Smooth muscle cell (in vitro differentiated cells): ENCODE results near the gene ALDOC. TPM values are rescaled to one million over a fixed set of nuclear protein-coding genes. Genes with fewer than 3 reads are reported as not detected.

Experiments
- DNase-seq: peaks from one replicate; lab custom pipeline; 2025; ENCODE audit not compliant: unreplicated experiment; lab: John Stamatoyannopoulos, UW
- H2AFZ ChIP-seq: fragments of 200-600 bp; sonication (generic); 2 replicates; pipeline ENCODE4 v1.6.0; 2016; ENCODE audit warnings: antibody characterized with exemption, low read depth, mild to moderate bottlenecking
- H3F3A ChIP-seq: fragments of 200-600 bp; sonication (generic); 2 replicates; pipeline ENCODE4 v1.6.0; 2017; ENCODE audit warnings: antibody characterized with exemption, low read depth
- H3K27ac ChIP-seq: fragments of 200-600 bp; sonication (generic); 2 replicates; pipeline ENCODE4 v1.5.1; 2016; ENCODE audit warnings: low read depth, mild to moderate bottlenecking
- H3K27me3 ChIP-seq: fragments of 200-600 bp; sonication (generic); 2 replicates; pipeline ENCODE4 v1.6.1; 2016; ENCODE audit warnings: low read depth, mild to moderate bottlenecking
- H3K36me3 ChIP-seq: fragments of 200-600 bp; sonication (generic); 2 replicates; pipeline ENCODE4 v1.5.1; 2016; ENCODE audit warnings: low read depth
- H3K4me1 ChIP-seq: fragments of 200-600 bp; sonication (generic); 2 replicates; pipeline ENCODE4 v1.5.1; 2016; ENCODE audit warnings: low read depth
- H3K4me2 ChIP-seq: fragments of 200-600 bp; sonication (generic); 2 replicates; pipeline ENCODE4 v1.6.0; 2016; ENCODE audit warnings: mild to moderate bottlenecking
- H3K4me3 ChIP-seq: fragments of 200-600 bp; sonication (generic); 2 replicates; pipeline ENCODE4 v1.5.1; 2016; ENCODE audit warnings: mild to moderate bottlenecking
- H3K79me2 ChIP-seq: fragments of 200-600 bp; sonication (generic); 2 replicates; pipeline ENCODE4 v1.6.0; 2016; ENCODE audit warnings: low read depth, mild to moderate bottlenecking
- H3K9ac ChIP-seq: fragments of 200-600 bp; sonication (generic); 2 replicates; pipeline ENCODE4 v1.6.0; 2016; ENCODE audit warnings: low read depth
- H3K9me3 ChIP-seq: fragments of 200-600 bp; sonication (generic); replicated peaks from 2 replicates; pipeline ENCODE4 v1.5.1; 2016; ENCODE audit warnings: low read depth
- H4K20me1 ChIP-seq: fragments of 200-600 bp; sonication (generic); 2 replicates; pipeline ENCODE4 v1.6.0; 2016; ENCODE audit warnings: low read depth
- CTCF ChIP-seq: fragments of 200-600 bp; sonication (generic); IDR thresholded peaks from 2 replicates; pipeline ENCODE4 v1.5.1; 2017; ENCODE audit warnings: borderline replicate concordance, mild to moderate bottlenecking, antibody characterized with exemption; ENCODE audit not compliant: insufficient read depth, poor library complexity, severe bottlenecking
- WGBS: methylation state at CpG from one replicate; pipeline ENCODE4 v1.1.7; 2016; ENCODE audit warnings: low lambda C conversion rate; 5-methylcytosine and 5-hydroxymethylcytosine counted together
- polyA plus RNA-seq: library from polyadenylated mRNA; unstranded; fragments of >200 nt; fragmentation: Nextera tagmentation; extraction: Ambion mirVana; gene quantifications from 2 replicates; pipeline ENCODE4 v1.2.1, GENCODE V29; 2016
- total RNA-seq: library from RNA; depleted of rRNA; stranded (reverse); fragments of >200 nt; gene quantifications from 2 replicates; pipeline ENCODE4 v1.2.3, GENCODE V29; 2014

ALDOC gene
- total and polyA plus RNA-seq, 2 experiments from 2014 or later, result 71.5 to 72.6 TPM

- Histone ChIP-seq H3K9ac (no peak overlapping the region), H3K36me3 (no peaks in the 10 kb centered on the region), H4K20me1 (peaks cover 41% of the 10 kb centered on the region), H3K9me3 (no peaks in the 10 kb centered on the region), H3F3A (no peaks in the 10 kb centered on the region), H3K4me3 (no peak overlapping the region), H2AFZ (no peak overlapping the region), H3K27ac (no peak overlapping the region), H3K4me1 (peaks cover 16% of the 10 kb centered on the region), H3K27me3 (no peaks in the 10 kb centered on the region), H3K79me2 (peaks cover 9% of the 10 kb centered on the region), H3K4me2 (no peak overlapping the region)
- DNase-seq, result peak; percentile 16
- TF ChIP-seq CTCF, result peak; percentile 87
- 79% methylated on average over 26 of the region's 26 CpGs for WGBS
Measured at GRCh38 chr17:28547623-28548416, 28.9 kb downstream of the ALDOC start.

- Histone ChIP-seq H3K27ac (no peak overlapping the region), H3K36me3 (no peaks in the 10 kb centered on the region), H3K9ac (no peak overlapping the region), H3K4me1 (peaks cover 15% of the 10 kb centered on the region), H3K4me3 (no peak overlapping the region), H3F3A (no peaks in the 10 kb centered on the region), H3K27me3 (no peaks in the 10 kb centered on the region), H4K20me1 (peaks cover 41% of the 10 kb centered on the region), H2AFZ (no peak overlapping the region), H3K79me2 (peaks cover 9% of the 10 kb centered on the region), H3K4me2 (no peak overlapping the region), H3K9me3 (no peaks in the 10 kb centered on the region)
- no peak for DNase-seq
- no peak for TF ChIP-seq CTCF
- 96% methylated on average over 14 of the region's 14 CpGs for WGBS
Measured at GRCh38 chr17:28547096-28547622, 29.5 kb downstream of the ALDOC start.

- Histone ChIP-seq H2AFZ (no peak overlapping the region), H3K9ac (no peak overlapping the region), H4K20me1 (peaks cover 32% of the 10 kb centered on the region), H3K79me2 (no peaks in the 10 kb centered on the region), H3K27ac (no peak overlapping the region), H3K4me3 (no peak overlapping the region), H3K27me3 (no peaks in the 10 kb centered on the region), H3F3A (no peaks in the 10 kb centered on the region), H3K4me1 (peaks cover 15% of the 10 kb centered on the region), H3K9me3 (no peaks in the 10 kb centered on the region), H3K36me3 (no peaks in the 10 kb centered on the region), H3K4me2 (no peak overlapping the region)
- no peak for TF ChIP-seq CTCF
- WGBS, result 85% methylated on average over 6 of the region's 6 CpGs
- DNase-seq, result no peak
Measured at GRCh38 chr17:28545787-28546415, 30.8 kb downstream of the ALDOC start.

GRCh38 chr17:28545141-28545503, 31.6 kb downstream of the ALDOC start:
- no peaks in the 10 kb centered on the region for H3K36me3 ChIP-seq
- H3K4me3 ChIP-seq, result no peak overlapping the region
- H3K79me2 ChIP-seq, result no peaks in the 10 kb centered on the region
- no peak overlapping the region for H3K4me2 ChIP-seq
- no peak overlapping the region for H3K9ac ChIP-seq
- H2AFZ ChIP-seq, result no peak overlapping the region
- TF ChIP-seq CTCF, result no peak
- no peak for DNase-seq
- H3K27ac ChIP-seq, result no peak overlapping the region
- no peaks in the 10 kb centered on the region for H3K9me3 ChIP-seq
- 97% methylated on average over 2 of the region's 2 CpGs for WGBS
- peaks cover 8% of the 10 kb centered on the region for H3K4me1 ChIP-seq
- no peaks in the 10 kb centered on the region for H3F3A ChIP-seq
- H4K20me1 ChIP-seq, result peaks cover 24% of the 10 kb centered on the region
- H3K27me3 ChIP-seq, result no peaks in the 10 kb centered on the region
